Fibroblast of the aortic adventitia (primary cell): ENCODE results near the gene DOCK1. TPM values are rescaled to one million over a fixed set of nuclear protein-coding genes. Genes with fewer than 3 reads are reported as not detected.

Experiments
- DNase-seq: peaks from one replicate; pipeline ENCODE4 v3.0.0-alpha.2; 2010; ENCODE audit warnings: low read depth
- H3K4me3 ChIP-seq: 2 replicates; pipeline ENCODE4 v1.5.1; 2011; ENCODE audit warnings: low read depth, mild to moderate bottlenecking, control low read depth, low read length, moderate library complexity
- total RNA-seq: library from RNA; depleted of rRNA; stranded (reverse); fragments of >200 nt; gene quantifications from 2 replicates; pipeline ENCODE4 v1.2.3, GENCODE V29; 2012; ENCODE audit warnings: low replicate concordance
- TF ChIP-seq, protein P1 (sequence below): IDR thresholded peaks from 2 replicates; pipeline ENCODE4 v1.5.1; 2011; ENCODE audit warnings: mild to moderate bottlenecking, low read length, control low read depth, inconsistent platforms; ENCODE audit not compliant: insufficient read depth

DOCK1 gene
- total RNA-seq, 1 donor: 75.2 TPM

GRCh38 chr10:127374901-127375300 is 469.7 kb downstream of the DOCK1 start:
- no peak for DNase-seq
- no peak overlapping the region for H3K4me3 ChIP-seq
- TF ChIP-seq, protein P1, sequence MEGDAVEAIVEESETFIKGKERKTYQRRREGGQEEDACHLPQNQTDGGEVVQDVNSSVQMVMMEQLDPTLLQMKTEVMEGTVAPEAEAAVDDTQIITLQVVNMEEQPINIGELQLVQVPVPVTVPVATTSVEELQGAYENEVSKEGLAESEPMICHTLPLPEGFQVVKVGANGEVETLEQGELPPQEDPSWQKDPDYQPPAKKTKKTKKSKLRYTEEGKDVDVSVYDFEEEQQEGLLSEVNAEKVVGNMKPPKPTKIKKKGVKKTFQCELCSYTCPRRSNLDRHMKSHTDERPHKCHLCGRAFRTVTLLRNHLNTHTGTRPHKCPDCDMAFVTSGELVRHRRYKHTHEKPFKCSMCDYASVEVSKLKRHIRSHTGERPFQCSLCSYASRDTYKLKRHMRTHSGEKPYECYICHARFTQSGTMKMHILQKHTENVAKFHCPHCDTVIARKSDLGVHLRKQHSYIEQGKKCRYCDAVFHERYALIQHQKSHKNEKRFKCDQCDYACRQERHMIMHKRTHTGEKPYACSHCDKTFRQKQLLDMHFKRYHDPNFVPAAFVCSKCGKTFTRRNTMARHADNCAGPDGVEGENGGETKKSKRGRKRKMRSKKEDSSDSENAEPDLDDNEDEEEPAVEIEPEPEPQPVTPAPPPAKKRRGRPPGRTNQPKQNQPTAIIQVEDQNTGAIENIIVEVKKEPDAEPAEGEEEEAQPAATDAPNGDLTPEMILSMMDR: no peak

DNA sequence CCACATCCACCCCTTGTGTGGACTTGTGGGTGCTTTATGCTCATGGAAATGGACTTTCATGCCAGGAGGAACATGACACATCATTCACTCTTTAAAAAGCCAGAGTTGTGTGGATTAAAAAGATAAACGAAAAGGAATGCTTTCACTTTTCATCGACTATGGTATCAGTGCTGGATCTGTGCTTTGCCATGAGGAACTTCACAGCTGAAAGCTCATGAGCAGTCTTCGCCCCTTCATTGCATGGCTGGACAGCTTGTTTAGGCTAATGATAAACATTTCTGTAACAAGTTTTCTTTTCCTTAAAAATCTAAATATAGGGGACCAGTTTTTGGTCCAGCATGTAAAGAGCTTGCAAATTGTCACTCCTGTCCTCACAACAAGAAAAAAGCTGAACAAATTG is 470.2 kb downstream of the DOCK1 start:
- DNase-seq: no peak
- no peak overlapping the region for H3K4me3 ChIP-seq
- TF ChIP-seq, protein P1: no peak

GRCh38 chr10:127376071-127376470 is 470.8 kb downstream of the DOCK1 start:
- no peak for DNase-seq
- no peak overlapping the region for H3K4me3 ChIP-seq
- TF ChIP-seq, protein P1: no peak

DNA sequence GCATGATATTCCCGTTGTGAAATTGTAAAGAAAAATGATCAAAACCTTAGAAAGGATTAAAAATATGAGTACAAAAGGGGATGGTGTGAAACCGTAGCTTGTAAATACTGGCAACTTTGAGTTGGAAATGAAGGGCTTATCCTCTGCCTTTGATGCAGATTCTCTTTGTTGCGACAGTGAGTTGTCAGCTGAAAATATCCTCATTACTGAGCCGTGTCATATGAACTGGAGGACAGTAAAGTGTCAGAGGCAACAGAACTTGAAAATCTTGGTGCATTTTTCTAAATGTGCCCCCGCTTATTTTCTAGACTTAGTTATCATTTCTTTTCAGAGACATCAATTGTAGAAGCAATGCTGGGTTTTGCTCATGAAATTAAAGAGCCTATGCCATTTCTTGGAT is 473.4 kb downstream of the DOCK1 start:
- TF ChIP-seq, protein P1: no peak
- no peak for DNase-seq
- H3K4me3 ChIP-seq: no peak overlapping the region

- no peak overlapping the region for H3K4me3 ChIP-seq
- DNase-seq: no peak
- TF ChIP-seq, protein P1: no peak
Measured at GRCh38 chr10:127384532-127384931, 479.3 kb downstream of the DOCK1 start.

DNA sequence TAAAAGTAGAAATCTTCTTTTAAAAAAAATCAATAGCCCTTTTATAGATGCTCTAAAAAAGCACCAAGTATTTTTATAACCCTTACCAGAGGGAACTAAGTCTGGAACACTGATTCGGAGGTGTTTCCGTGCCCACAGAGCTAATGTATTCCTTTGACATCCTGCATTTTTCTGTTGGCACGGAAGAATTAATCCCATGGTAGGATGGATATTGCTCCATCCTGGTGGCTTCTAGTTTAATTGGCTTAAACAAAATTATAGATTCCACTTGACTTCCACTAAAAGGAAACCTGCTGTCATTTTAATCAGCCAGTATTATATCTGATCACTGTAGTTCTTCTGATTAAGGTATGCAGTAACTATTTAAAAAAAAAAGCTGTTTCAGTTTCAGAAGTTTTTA is 479.8 kb downstream of the DOCK1 start:
- TF ChIP-seq, protein P1: no peak
- DNase-seq: no peak
- no peak overlapping the region for H3K4me3 ChIP-seq

DNA sequence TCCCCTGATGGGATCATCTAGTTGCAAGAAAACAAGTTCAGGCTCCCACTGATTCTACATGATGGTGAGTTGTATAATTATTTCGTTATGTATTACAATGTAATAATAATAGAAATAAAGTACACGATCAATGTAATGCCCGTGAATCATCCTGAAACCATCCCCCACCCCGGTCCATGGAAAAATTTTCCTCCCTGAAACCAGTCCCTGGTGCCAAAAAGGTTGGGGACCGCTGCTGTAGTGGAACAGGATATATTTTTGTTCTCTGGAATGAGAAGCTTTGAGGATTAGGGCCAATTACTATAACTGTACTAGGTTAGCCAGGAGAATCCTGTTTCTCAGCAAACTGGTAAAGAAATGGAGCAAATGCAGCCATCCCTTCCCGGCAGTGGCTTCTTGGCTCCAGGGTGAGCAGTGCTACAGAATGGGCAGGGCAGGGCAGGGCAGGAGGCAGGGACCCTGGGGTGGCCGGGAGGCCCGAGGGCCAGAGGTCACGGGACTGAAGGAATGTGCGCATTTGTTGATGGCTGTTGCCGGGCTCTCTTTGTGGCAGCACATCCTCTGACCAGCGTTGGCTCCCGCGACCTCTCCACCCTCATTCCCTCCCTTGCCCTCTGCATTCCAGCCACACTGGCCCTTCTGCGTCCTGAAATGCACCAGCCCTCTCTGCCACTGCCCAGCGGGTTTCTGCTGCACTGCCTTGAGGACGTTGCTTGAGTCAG is 481.5 kb downstream of the DOCK1 start:
- H3K4me3 ChIP-seq: no peak overlapping the region
- TF ChIP-seq, protein P1: no peak
- no peak for DNase-seq
